HTERT RPE-1 (cell line): ENCODE data around the gene ANKMY2.
"Not testable (repeated sequence)": the region's sequence is repeated elsewhere in the genome, so short reads cannot be mapped to it uniquely, and the experiment has no call there.

ENCODE experiments used
- in situ Hi-C: fragments of 300-500 bp; cut with MboI; formaldehyde crosslinking; loops from 4 replicates; pipeline ENCODE4 v1.14.3; 2020; ENCODE audit warnings: low sequenced_read_pairs

ANKMY2 gene

GRCh38 chr7:16645593-16646471 lies at the start of gene ANKMY2, which contains the start of gene BZW2:
ANKMY2 (minus strand) TSS chr7:16645754; CDS start chr7:16645573, 181 bp downstream.
BZW2 (plus strand) TSS chr7:16646181; CDS start chr7:16665444, 19,263 bp downstream.
- in situ Hi-C loops: no loop called here

GRCh38 chr7:16694806-16695205 lies 49.3 kb upstream of the ANKMY2 start:
- in situ Hi-C loops: no loop called here

GRCh38 chr7:16693601-16694318 lies 48.2 kb upstream of the ANKMY2 start:
- in situ Hi-C loops: no loop called here

GRCh38 chr7:16691241-16691640 lies 45.7 kb upstream of the ANKMY2 start:
- in situ Hi-C loops: no loop called here

GRCh38 chr7:16688249-16688648 lies 42.7 kb upstream of the ANKMY2 start:
- in situ Hi-C loops: no loop called here

- in situ Hi-C loops: no loop called here
Measured at GRCh38 chr7:16685535-16685934, 40.0 kb upstream of the ANKMY2 start.

- in situ Hi-C loops: no loop called here
Measured at GRCh38 chr7:16684935-16685334, 39.4 kb upstream of the ANKMY2 start.

GRCh38 chr7:16678645-16679566 lies 33.4 kb upstream of the ANKMY2 start:
- in situ Hi-C loops: not testable (repeated sequence)

GRCh38 chr7:16677978-16678494 lies 32.5 kb upstream of the ANKMY2 start:
- in situ Hi-C loops: no loop called here

GRCh38 chr7:16675277-16675676 lies 29.7 kb upstream of the ANKMY2 start:
- in situ Hi-C loops: no loop called here

- in situ Hi-C loops: no loop called here
Measured at GRCh38 chr7:16671811-16672210, 26.3 kb upstream of the ANKMY2 start.

GRCh38 chr7:16670731-16671344 lies 25.3 kb upstream of the ANKMY2 start:
- in situ Hi-C loops: no loop called here

- in situ Hi-C loops: no loop called here
Measured at GRCh38 chr7:16670021-16670420, 24.5 kb upstream of the ANKMY2 start.

- in situ Hi-C loops: no loop called here
Measured at GRCh38 chr7:16669581-16669980, 24.0 kb upstream of the ANKMY2 start.

GRCh38 chr7:16668978-16669377 lies 23.4 kb upstream of the ANKMY2 start:
- in situ Hi-C loops: no loop called here

- in situ Hi-C loops: no loop called here
Measured at GRCh38 chr7:16668049-16668858, 22.7 kb upstream of the ANKMY2 start.

- in situ Hi-C loops: no loop called here
Measured at GRCh38 chr7:16667355-16667754, 21.8 kb upstream of the ANKMY2 start.

- in situ Hi-C loops: no loop called here
Measured at GRCh38 chr7:16661924-16662323, 16.4 kb upstream of the ANKMY2 start.

GRCh38 chr7:16660702-16661464 lies 15.3 kb upstream of the ANKMY2 start:
- in situ Hi-C loops: no loop called here
